Right lobe of liver (tissue), 6 donors: ENCODE results near the gene NRCAM. TPM values are rescaled to one million over a fixed set of nuclear protein-coding genes. Genes with fewer than 3 reads are reported as not detected.
"Not testable (repeated sequence)": the region's sequence is repeated elsewhere in the genome, so short reads cannot be mapped to it uniquely, and the experiment has no call there.

Experiments used
- ATAC-seq, 4 donors: fragments of 200-7000 bp; cut with Tn5 transposase; one replicate each; pipeline ENCODE4 v1.9.1; 2020; ENCODE audit warnings: mild to moderate bottlenecking in 4 of 4, moderate library complexity in 4 of 4
- DNase-seq, 3 donors: peaks; one replicate each; pipeline ENCODE4 v3.0.0-alpha.2; 2020
- H3K27ac ChIP-seq, 3 donors: fragments of 200-600 bp; one replicate each; pipeline ENCODE4 v1.8.0; 2022
- H3K27me3 ChIP-seq, 2 donors: fragments of 200-600 bp; one replicate each; pipeline ENCODE4 v1.8.0; 2022
- H3K36me3 ChIP-seq, 4 donors: fragments of 200-600 bp; sonication (generic) in 1 of 4; one replicate each; pipeline versions ENCODE4 v1.5.1 to v1.8.0; 2017 to 2022; ENCODE audit warnings: control low read depth in 1 of 4
- H3K4me1 ChIP-seq, 4 donors: fragments of 200-600 bp; sonication (generic) in 1 of 4; one replicate each; pipeline versions ENCODE4 v1.5.1 to v1.8.0; 2017 to 2022; ENCODE audit warnings: control low read depth in 1 of 4
- H3K4me3 ChIP-seq, 3 donors: fragments of 200-600 bp; one replicate each; pipeline ENCODE4 v1.8.0; 2022
- H3K9me3 ChIP-seq, 4 donors: fragments of 200-600 bp; sonication (generic) in 1 of 4; one replicate each; pipeline versions ENCODE4 v1.5.1 to v1.8.0; 2017 to 2022; ENCODE audit warnings: control low read depth in 1 of 4
- POLR2A ChIP-seq: fragments of 450-650 bp; IDR thresholded peaks from one replicate; pipeline ENCODE4 v1.6.1; 2017; ENCODE audit warnings: antibody characterized with exemption, mild to moderate bottlenecking
- WGBS: methylation state at CpG from one replicate; pipeline ENCODE4 v1.1.6; 2018; ENCODE audit warnings: low coverage, low lambda C conversion rate; ENCODE audit not compliant: insufficient coverage; ENCODE audit errors: missing lambda C conversion rate; 5-methylcytosine and 5-hydroxymethylcytosine counted together
- intact Hi-C, 2 donors: fragments of 100-400 bp; cut with DNase I; formaldehyde crosslinking; loops; one replicate each; pipeline versions ENCODE4 v1.11.2 to v1.14.1; 2022
- total RNA-seq, 6 experiments: library from RNA; depleted of rRNA in 2 of 6; stranded (reverse); fragments of >200 nt in 2 of 6; fragmentation: NEBNext Ultra II Directional in 3 of 6; extraction: Animal tissue kit (Norgen Biotek cat#: 25700) in 3 of 6; gene quantifications; one replicate each; pipeline versions ENCODE4 v1.1.0 to v1.2.4, GENCODE V29; 2016 to 2023
- TF ChIP-seq, protein P1 (sequence below), 4 donors: fragments of 200-600 bp in 3 of 4; fragments of 450-650 bp in 1 of 4; IDR thresholded peaks; one replicate each; pipeline versions ENCODE4 v1.5.1 to v1.8.0; 2016 to 2022; ENCODE audit warnings: antibody characterized with exemption in 4 of 4, mild to moderate bottlenecking in 2 of 4
- donor health status: DM: no; HTN: yes; CAD: no.
- donor health status: DM: no; HTN: no; CAD: no.
- donor health status: DM: no; HTN: no; CAD: no.
- donor health status: DM: no; HTN: yes; CAD: no.
- donor health status: DM: no; HTN: yes; CAD: no.

The NRCAM gene
- total RNA-seq, 6 experiments from 2014 or later = 0.16 to 1.9 (median 0.27) TPM

- no peaks in the 10 kb centered on the region for H3K9me3 ChIP-seq
- intact Hi-C loops = no loop called here
- TF ChIP-seq, protein P1, sequence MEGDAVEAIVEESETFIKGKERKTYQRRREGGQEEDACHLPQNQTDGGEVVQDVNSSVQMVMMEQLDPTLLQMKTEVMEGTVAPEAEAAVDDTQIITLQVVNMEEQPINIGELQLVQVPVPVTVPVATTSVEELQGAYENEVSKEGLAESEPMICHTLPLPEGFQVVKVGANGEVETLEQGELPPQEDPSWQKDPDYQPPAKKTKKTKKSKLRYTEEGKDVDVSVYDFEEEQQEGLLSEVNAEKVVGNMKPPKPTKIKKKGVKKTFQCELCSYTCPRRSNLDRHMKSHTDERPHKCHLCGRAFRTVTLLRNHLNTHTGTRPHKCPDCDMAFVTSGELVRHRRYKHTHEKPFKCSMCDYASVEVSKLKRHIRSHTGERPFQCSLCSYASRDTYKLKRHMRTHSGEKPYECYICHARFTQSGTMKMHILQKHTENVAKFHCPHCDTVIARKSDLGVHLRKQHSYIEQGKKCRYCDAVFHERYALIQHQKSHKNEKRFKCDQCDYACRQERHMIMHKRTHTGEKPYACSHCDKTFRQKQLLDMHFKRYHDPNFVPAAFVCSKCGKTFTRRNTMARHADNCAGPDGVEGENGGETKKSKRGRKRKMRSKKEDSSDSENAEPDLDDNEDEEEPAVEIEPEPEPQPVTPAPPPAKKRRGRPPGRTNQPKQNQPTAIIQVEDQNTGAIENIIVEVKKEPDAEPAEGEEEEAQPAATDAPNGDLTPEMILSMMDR (IDR thresholded peaks at IDR 0.05) = no peak
- TF ChIP-seq POLR2A = no peak
- H3K27me3 ChIP-seq = no peaks in the 10 kb centered on the region
- H3K4me1 ChIP-seq = peaks cover 0 to 16% (median 2%) of the 10 kb centered on the region in 4 donors
- DNase-seq (no peak), ATAC-seq (no peak)
- no peaks in the 10 kb centered on the region for H3K36me3 ChIP-seq
- 20% methylated on average over 1 of the region's 2 CpGs for WGBS
- no peak overlapping the region for H3K4me3 ChIP-seq
- no peak overlapping the region for H3K27ac ChIP-seq
Measured at GRCh38 chr7:108402865-108403264, 53.4 kb downstream of the NRCAM start.

GRCh38 chr7:108396080-108396479 lies 60.2 kb downstream of the NRCAM start:
- no peaks in the 10 kb centered on the region for H3K9me3 ChIP-seq
- no peak for ATAC-seq
- intact Hi-C loops = no loop called here

DNA sequence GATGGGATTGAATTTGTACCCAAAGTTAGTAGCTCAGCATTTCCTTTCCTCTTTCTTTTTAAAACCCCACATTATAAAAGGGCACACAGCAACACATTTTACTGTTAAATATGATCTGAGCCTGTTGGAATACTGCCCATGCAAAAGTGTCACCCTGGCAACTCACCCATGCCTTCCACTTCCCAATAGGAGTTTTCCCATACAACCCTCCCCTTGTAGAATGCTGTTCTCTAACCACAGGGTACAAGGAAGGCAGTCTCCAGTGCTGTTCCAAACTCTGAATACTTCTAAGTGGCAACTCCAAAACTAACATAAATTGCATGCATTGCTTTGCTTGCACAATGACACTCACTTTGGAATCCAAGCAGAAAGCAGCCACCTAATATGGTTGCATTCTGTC lies 60.8 kb downstream of the NRCAM start:
- H3K36me3 ChIP-seq = no peaks in the 10 kb centered on the region
- intact Hi-C loops = no loop called here
- ATAC-seq (no peak), DNase-seq (no peak)
- no peak overlapping the region for H3K4me3 ChIP-seq
- no peaks in the 10 kb centered on the region for H3K4me1 ChIP-seq
- no peak overlapping the region for H3K27ac ChIP-seq
- no peaks in the 10 kb centered on the region for H3K9me3 ChIP-seq
- H3K27me3 ChIP-seq = no peaks in the 10 kb centered on the region
- TF ChIP-seq POLR2A = no peak
- TF ChIP-seq, protein P1 (IDR thresholded peaks at IDR 0.05) = no peak

More at GRCh38 chr7:108396080-108396479, 60.2 kb downstream of the NRCAM start:
- Histone ChIP-seq H3K27me3 (no peaks in the 10 kb centered on the region), H3K36me3 (no peaks in the 10 kb centered on the region), H3K4me3 (no peak overlapping the region), H3K27ac (no peak overlapping the region), H3K4me1 (no peaks in the 10 kb centered on the region)
- TF ChIP-seq POLR2A = no peak
- TF ChIP-seq, protein P1 (IDR thresholded peaks at IDR 0.05) = no peak
- DNase-seq = no peak
- 70% methylated on average over 9 of the region's 9 CpGs for WGBS

DNA sequence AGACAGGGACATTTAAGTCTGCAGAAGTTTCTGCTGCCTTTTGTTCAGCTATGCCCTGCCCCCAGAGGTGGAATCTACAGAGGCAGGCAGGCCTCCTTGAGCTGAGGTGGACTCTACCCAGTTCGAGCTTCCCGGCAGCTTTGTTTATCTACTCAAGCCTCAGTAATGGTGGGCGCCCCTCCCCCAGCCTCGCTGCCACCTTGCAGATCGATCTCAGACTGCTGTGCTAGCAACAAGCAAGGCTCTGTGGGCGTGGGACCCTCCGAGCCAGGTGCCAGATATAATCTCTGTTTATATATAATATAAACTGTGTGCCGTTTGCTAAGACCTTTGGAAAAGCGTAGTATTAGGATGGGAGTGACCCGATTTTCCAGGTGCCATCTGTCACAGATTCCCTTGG lies 63.1 kb downstream of the NRCAM start:
- intact Hi-C loops, DNase-seq, H3K27me3 ChIP-seq, H3K27ac ChIP-seq, H3K9me3 ChIP-seq, H3K36me3 ChIP-seq, H3K4me1 ChIP-seq, ATAC-seq, H3K4me3 ChIP-seq: not testable (repeated sequence)
- WGBS = 31% methylated on average over 4 of the region's 10 CpGs

GRCh38 chr7:108387686-108388085 lies 68.5 kb downstream of the NRCAM start:
- H3K27me3 ChIP-seq, H3K4me1 ChIP-seq, ATAC-seq, intact Hi-C loops, DNase-seq, H3K27ac ChIP-seq, H3K9me3 ChIP-seq, H3K36me3 ChIP-seq, H3K4me3 ChIP-seq: not testable (repeated sequence)
- 82% methylated on average over 1 of the region's 2 CpGs for WGBS

DNA sequence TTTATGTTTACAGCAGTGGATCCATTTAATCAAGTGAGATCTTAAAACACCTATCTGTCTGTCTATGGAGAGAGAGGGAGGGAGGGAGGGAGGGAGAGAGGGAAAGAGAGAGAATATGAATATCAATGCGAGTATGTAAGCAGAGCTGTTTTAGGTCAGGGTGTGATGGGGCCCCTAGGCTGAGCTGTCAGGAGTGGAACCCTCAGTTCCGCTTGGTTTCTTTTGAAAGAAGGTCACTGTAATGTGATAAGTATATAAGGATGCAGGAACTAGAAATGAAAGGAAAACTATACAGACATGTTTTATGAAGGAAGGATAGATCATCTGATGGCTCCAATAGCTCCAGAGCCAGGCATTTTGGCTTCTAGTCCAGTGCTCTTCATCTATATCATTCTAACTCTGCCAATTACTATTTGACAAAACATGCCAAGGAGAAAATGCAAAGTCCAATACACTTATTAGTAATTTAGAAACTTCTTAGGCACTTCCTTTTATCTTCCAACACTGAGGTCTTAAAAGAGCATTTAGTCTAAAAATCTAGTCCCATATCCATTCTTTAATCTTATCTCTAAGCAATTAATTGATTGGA lies 70.3 kb downstream of the NRCAM start:
- H3K4me1 ChIP-seq = no peaks in the 10 kb centered on the region
- intact Hi-C loops = no loop called here
- H3K27ac ChIP-seq = no peak overlapping the region
- ATAC-seq = no peak
- DNase-seq = no peak
- H3K4me3 ChIP-seq = no peak overlapping the region
- H3K27me3 ChIP-seq = no peaks in the 10 kb centered on the region
- no peaks in the 10 kb centered on the region for H3K36me3 ChIP-seq
- TF ChIP-seq, protein P1 (IDR thresholded peaks at IDR 0.05) = no peak
- TF ChIP-seq POLR2A = no peak
- H3K9me3 ChIP-seq = no peaks in the 10 kb centered on the region
- WGBS = 83% methylated on average over 2 of the region's 2 CpGs
